H1 (cell line): ENCODE measurements around the gene SLC1A7. TPM values are rescaled to one million over a fixed set of nuclear protein-coding genes. Genes with fewer than 3 reads are reported as not detected.

ENCODE experiments used
- CHD1 ChIP-seq: IDR thresholded peaks from 2 replicates; pipeline ENCODE4 v1.6.1; 2012; ENCODE audit warnings: low read depth, low read length, improper control_type of control experiment
- USF2 ChIP-seq: IDR thresholded peaks from 2 replicates; pipeline ENCODE4 v1.6.1; 2011; ENCODE audit warnings: low read length, improper control_type of control experiment
- polyA plus RNA-seq, 7 experiments: library from polyadenylated mRNA; depleted of rRNA in 3 of 7; stranded (reverse) in 5 of 7; unstranded in 2 of 7; fragments of >200 nt in 5 of 7; fragments of 200-250 nt in 2 of 7; gene quantifications; 1 replicate in 5 of 7; 2 replicates in 1 of 7; 4 replicates in 1 of 7; pipeline versions ENCODE4 v1.2.1 to v1.2.3, GENCODE V29; 2011 to 2013; ENCODE audit warnings: missing spikeins in 2 of 7, mixed read lengths in 2 of 7
- total RNA-seq: library from RNA; stranded (reverse); fragmentation: NEBNext Ultra II Directional; extraction: Animal tissue kit (Norgen Biotek cat#: 25700); gene quantifications from 2 replicates; pipeline ENCODE4 v1.2.1, GENCODE V29; 2021

The SLC1A7 gene
- total and polyA plus RNA-seq, 2 of the 8 experiments (the other 6 are each of a cell fraction or from before 2014, with no cell fraction given), result not detected

- TF ChIP-seq USF2, result no peak
- TF ChIP-seq CHD1, result no peak
Observed at GRCh38 chr1:53107090-53107489, 35.3 kb downstream of the SLC1A7 start (continued).
